ENCODE data around the gene ATP10B. TPM values are rescaled to one million over a fixed set of nuclear protein-coding genes. Genes with fewer than 3 reads are reported as not detected.

The ATP10B gene
- total RNA-seq, 1 experiment from 2014 or later: not detected

GRCh38 chr5:160793530-160793899, 58.5 kb downstream of the ATP10B start:
- H3K36me3 ChIP-seq (ENCODE audit: control insufficient read depth, insufficient read depth, low read length): no peaks in the 10 kb centered on the region
- H3K9me3 ChIP-seq (ENCODE audit: control insufficient read depth, insufficient read depth, low read depth, low read length): no peaks in the 10 kb centered on the region
- intact Hi-C loops (cut with micrococcal nuclease; ENCODE audit: unreplicated experiment) (no loop called here), in situ Hi-C loops (cut with HindIII; ENCODE audit: low pct_unique_long_range_greater_than_20kb, low sequenced_read_pairs) (no loop called here)
- BruUV-seq (replicated peaks): no TSS peak
- H3K4me1 ChIP-seq (ENCODE audit: control insufficient read depth, insufficient read depth, low read length): no peaks in the 10 kb centered on the region
- no peak overlapping the region for H3K4me3 ChIP-seq (ENCODE audit: low read depth in 2 of 2, low read length in 2 of 2)
- ATAC-seq (no peak), DNase-seq (ENCODE audit: low read depth, low spot score) (no peak)
- H3K27ac ChIP-seq (ENCODE audit: low read length): no peak overlapping the region
- POLR2A ChIA-PET: no interaction called here
- TF ChIP-seq POLR2AphosphoS5 (IDR thresholded peaks at IDR 0.05; ENCODE audit: low read depth, low read length) (no peak), REST (IDR thresholded peaks at IDR 0.05; ENCODE audit: insufficient read depth in 1 of 2, low read depth in 2 of 2, low read length in 1 of 2) (no peak), TCF7L2 (IDR thresholded peaks at IDR 0.05; ENCODE audit: low read depth, low read length) (no peak), CTCF (IDR thresholded peaks at IDR 0.05) (no peak), SIN3A (IDR thresholded peaks at IDR 0.05; ENCODE audit: borderline replicate concordance, insufficient read depth, low read depth, low read length) (no peak)
- no peaks in the 10 kb centered on the region for H3K27me3 ChIP-seq (ENCODE audit: control insufficient read depth, insufficient read depth, low read length)
- CTCF ChIA-PET: no interaction called here

- ChIA-PET POLR2A (no interaction called here), CTCF (no interaction called here)
- intact Hi-C loops (cut with micrococcal nuclease; ENCODE audit: unreplicated experiment): no loop called here
- Histone ChIP-seq H3K27ac (ENCODE audit: low read length) (no peak overlapping the region), H3K4me1 (ENCODE audit: control insufficient read depth, insufficient read depth, low read length) (no peaks in the 10 kb centered on the region), H3K36me3 (ENCODE audit: control insufficient read depth, insufficient read depth, low read length) (no peaks in the 10 kb centered on the region), H3K27me3 (ENCODE audit: control insufficient read depth, insufficient read depth, low read length) (no peaks in the 10 kb centered on the region), H3K9me3 (ENCODE audit: control insufficient read depth, insufficient read depth, low read depth, low read length) (no peaks in the 10 kb centered on the region), H3K4me3 (ENCODE audit: low read depth in 2 of 2, low read length in 2 of 2) (no peak overlapping the region)
- no peak for DNase-seq (ENCODE audit: low read depth, low spot score)
- in situ Hi-C loops (cut with HindIII; ENCODE audit: low pct_unique_long_range_greater_than_20kb, low sequenced_read_pairs): no loop called here
- TF ChIP-seq TCF7L2 (IDR thresholded peaks at IDR 0.05; ENCODE audit: low read depth, low read length) (no peak), SIN3A (IDR thresholded peaks at IDR 0.05; ENCODE audit: borderline replicate concordance, insufficient read depth, low read depth, low read length) (no peak), REST (IDR thresholded peaks at IDR 0.05; ENCODE audit: insufficient read depth in 1 of 2, low read depth in 2 of 2, low read length in 1 of 2) (no peak), CTCF (IDR thresholded peaks at IDR 0.05) (no peak), POLR2AphosphoS5 (IDR thresholded peaks at IDR 0.05; ENCODE audit: low read depth, low read length) (no peak)
- BruUV-seq (replicated peaks): no TSS peak
- ATAC-seq: no peak
Observed at GRCh38 chr5:160792732-160793529, 59.1 kb downstream of the ATP10B start.
